Measurements from ENCODE around the gene RCCD1. TPM values are rescaled to one million over a fixed set of nuclear protein-coding genes. Genes with fewer than 3 reads are reported as not detected.

RCCD1 gene
- total RNA-seq, 1 experiment from 2014 or later, result 38.5 TPM

DNA sequence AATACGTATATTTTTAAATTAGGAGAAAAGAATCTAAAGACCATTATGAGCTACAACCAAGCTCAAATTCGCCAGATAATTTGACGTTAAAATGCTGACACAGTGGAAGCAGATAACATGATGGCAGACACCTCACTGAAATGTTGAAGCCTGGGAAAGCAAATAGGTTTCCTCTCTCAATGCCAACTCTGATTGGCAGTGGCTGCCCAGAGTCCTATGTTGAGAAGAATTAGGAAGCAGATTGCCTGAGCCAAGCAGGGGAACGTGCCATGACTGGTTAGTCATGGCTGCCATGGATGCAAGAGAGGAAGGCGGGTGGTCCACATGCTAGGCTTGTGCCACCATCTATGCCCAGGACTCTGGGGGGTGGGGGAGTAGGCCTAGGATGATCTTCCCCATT lies 16.4 kb upstream of the RCCD1 start:
- Histone ChIP-seq H3K79me2 (ENCODE audit: insufficient read depth, low read length) (peaks cover 20% of the 10 kb centered on the region; the same call in 1 of the 2 replicates), H3K4me1 (ENCODE audit: control insufficient read depth in 1 of 2, insufficient read depth in 2 of 2, low read length in 2 of 2) (peaks cover 6 to 22% of the 10 kb centered on the region in 2 experiments; a peak in 3 of 4 replicates), H3K27me3 (ENCODE audit: insufficient read depth, low read length) (no peaks in the 10 kb centered on the region), H3K9ac (ENCODE audit: low read length) (no peak overlapping the region), H3K27ac (ENCODE audit: low read depth, low read length) (no peak overlapping the region), H3K36me3 (ENCODE audit: control insufficient read depth in 1 of 2, insufficient read depth in 2 of 2, low read length in 2 of 2) (peaks cover 22 to 31% of the 10 kb centered on the region in 2 experiments), H3K4me3 (replicated peaks in 1 of 2; ENCODE audit: low read depth in 1 of 2, low read length in 2 of 2) (no peak overlapping the region), H4K20me1 (ENCODE audit: insufficient read depth) (no peaks in the 10 kb centered on the region), H3K9me3 (ENCODE audit: control insufficient read depth in 1 of 2, insufficient read depth in 1 of 2, low read depth in 1 of 2, low read length in 2 of 2) (no peaks in the 10 kb centered on the region), H3K9me2 (ENCODE audit: insufficient read depth) (no peaks in the 10 kb centered on the region), H2AFZ (ENCODE audit: low read depth, low read length, poor library complexity, severe bottlenecking) (no peak overlapping the region), H3K4me2 (ENCODE audit: low read length) (no peak overlapping the region)
- TF ChIP-seq EZH2phosphoT487 (IDR thresholded peaks at IDR 0.05; ENCODE audit: borderline replicate concordance), result no peak
- no peak for TF ChIP-seq ZNF274 (IDR thresholded peaks at IDR 0.05; ENCODE audit: low read depth, low read length)
- TF ChIP-seq MAX (IDR thresholded peaks at IDR 0.05), result no peak
- TF ChIP-seq FOSL1 (IDR thresholded peaks at IDR 0.05; ENCODE audit: low read depth), result no peak
- TF ChIP-seq, protein P1, sequence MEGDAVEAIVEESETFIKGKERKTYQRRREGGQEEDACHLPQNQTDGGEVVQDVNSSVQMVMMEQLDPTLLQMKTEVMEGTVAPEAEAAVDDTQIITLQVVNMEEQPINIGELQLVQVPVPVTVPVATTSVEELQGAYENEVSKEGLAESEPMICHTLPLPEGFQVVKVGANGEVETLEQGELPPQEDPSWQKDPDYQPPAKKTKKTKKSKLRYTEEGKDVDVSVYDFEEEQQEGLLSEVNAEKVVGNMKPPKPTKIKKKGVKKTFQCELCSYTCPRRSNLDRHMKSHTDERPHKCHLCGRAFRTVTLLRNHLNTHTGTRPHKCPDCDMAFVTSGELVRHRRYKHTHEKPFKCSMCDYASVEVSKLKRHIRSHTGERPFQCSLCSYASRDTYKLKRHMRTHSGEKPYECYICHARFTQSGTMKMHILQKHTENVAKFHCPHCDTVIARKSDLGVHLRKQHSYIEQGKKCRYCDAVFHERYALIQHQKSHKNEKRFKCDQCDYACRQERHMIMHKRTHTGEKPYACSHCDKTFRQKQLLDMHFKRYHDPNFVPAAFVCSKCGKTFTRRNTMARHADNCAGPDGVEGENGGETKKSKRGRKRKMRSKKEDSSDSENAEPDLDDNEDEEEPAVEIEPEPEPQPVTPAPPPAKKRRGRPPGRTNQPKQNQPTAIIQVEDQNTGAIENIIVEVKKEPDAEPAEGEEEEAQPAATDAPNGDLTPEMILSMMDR (IDR thresholded peaks at IDR 0.05 in 2 of 3, conservative IDR thresholded peaks at IDR 0.05 in 1 of 3; ENCODE audit: borderline replicate concordance in 1 of 3, insufficient read depth in 1 of 3, low read depth in 2 of 3, low read length in 2 of 3), result no peak
- no peak for TF ChIP-seq YY1 (IDR thresholded peaks at IDR 0.05; ENCODE audit: extremely low read depth, insufficient replicate concordance, low read depth, low read length)
- no peak for TF ChIP-seq ATF3 (IDR thresholded peaks at IDR 0.05)
- ChIA-PET RAD21 (ENCODE audit: low non-redundant PET in 1 of 2, low total read pairs in 2 of 2, uncharacterized antibody in 2 of 2, unreplicated experiment in 2 of 2) (no interaction called here), POLR2A (no interaction called here), CTCF (no interaction called here)
- ATAC-seq (no peak), DNase-seq (ENCODE audit: low read depth, low spot score) (no peak)
- intact Hi-C loops (cut with micrococcal nuclease), result no loop called here
- no TSS peak for BruUV-seq (replicated peaks)
